Muscle of arm (tissue), 12 donors: ENCODE measurements around the gene ERFE. TPM values are rescaled to one million over a fixed set of nuclear protein-coding genes. Genes with fewer than 3 reads are reported as not detected.
"Not testable (repeated sequence)": the region's sequence is repeated elsewhere in the genome, so short reads cannot be mapped to it uniquely, and the experiment has no call there.

Source experiments
- DNase-seq: peaks from one replicate; pipeline ENCODE4 v3.0.0-alpha.2; 2013
- polyA plus RNA-seq, 12 donors: library from polyadenylated mRNA; unstranded; fragments of 120-200 nt; gene quantifications; one replicate each; pipeline ENCODE4 v1.2.1, GENCODE V29; 2013; ENCODE audit not compliant: insufficient read length in 12 of 12

The ERFE gene
- polyA plus RNA-seq, 12 donors, result 6.6 to 34.1 (median 11.5) TPM; not detected in 1

- no peak for DNase-seq
Measured at GRCh38 chr2:238167344-238167715, 8.6 kb downstream of the ERFE start.

- DNase-seq, result no peak
Measured at GRCh38 chr2:238167761-238168160, 9.0 kb downstream of the ERFE start.

- DNase-seq, result no peak
Measured at GRCh38 chr2:238168196-238169047, 9.7 kb downstream of the ERFE start.

- DNase-seq, result no peak
Measured at GRCh38 chr2:238169048-238169707, 10.4 kb downstream of the ERFE start.

GRCh38 chr2:238169708-238170251 is 11.0 kb downstream of the ERFE start:
- DNase-seq, result no peak

GRCh38 chr2:238170386-238171071 is 11.8 kb downstream of the ERFE start:
- no peak for DNase-seq

- DNase-seq, result not testable (repeated sequence)
Measured at GRCh38 chr2:238171072-238171431, 12.3 kb downstream of the ERFE start.

GRCh38 chr2:238171575-238172187 is 12.9 kb downstream of the ERFE start:
- DNase-seq, result no peak

GRCh38 chr2:238172439-238172838 is 13.7 kb downstream of the ERFE start:
- no peak for DNase-seq

- no peak for DNase-seq
Measured at GRCh38 chr2:238173692-238174091, 14.9 kb downstream of the ERFE start.

GRCh38 chr2:238174291-238174690 is 15.5 kb downstream of the ERFE start:
- no peak for DNase-seq

- no peak for DNase-seq
Measured at GRCh38 chr2:238174701-238175100, 15.9 kb downstream of the ERFE start.

- no peak for DNase-seq
Measured at GRCh38 chr2:238176613-238177012, 17.8 kb downstream of the ERFE start.

GRCh38 chr2:238180554-238180953 is 21.8 kb downstream of the ERFE start:
- no peak for DNase-seq

GRCh38 chr2:238182362-238182761 is 23.6 kb downstream of the ERFE start:
- no peak for DNase-seq

- no peak for DNase-seq
Measured at GRCh38 chr2:238183821-238184220, 25.1 kb downstream of the ERFE start.

- no peak for DNase-seq
Measured at GRCh38 chr2:238187618-238188548, 29.1 kb downstream of the ERFE start.

GRCh38 chr2:238190445-238190844 is 31.7 kb downstream of the ERFE start:
- no peak for DNase-seq

- DNase-seq, result no peak
Measured at GRCh38 chr2:238202326-238203093, 43.7 kb downstream of the ERFE start.
